HG02981 (cell line): ENCODE measurements around the gene JARID2.

Source experiments
- ATAC-seq: cut with Tn5 transposase; IDR thresholded peaks from one replicate; pipeline ENCODE4 v1.9.1; 2021; ENCODE audit warnings: mild to moderate bottlenecking, moderate library complexity; ENCODE audit not compliant: unreplicated experiment

The JARID2 gene

GRCh38 chr6:15330174-15330944 is 84.5 kb downstream of the JARID2 start:
- ATAC-seq = no peak

- no peak for ATAC-seq
These were observed 85.3 kb downstream of the JARID2 start for GRCh38 chr6:15331143-15331542.

GRCh38 chr6:15331629-15332251 is 85.9 kb downstream of the JARID2 start:
- ATAC-seq = no peak

GRCh38 chr6:15332446-15332845 is 86.6 kb downstream of the JARID2 start:
- ATAC-seq = no peak

- no peak for ATAC-seq
These were observed 89.5 kb downstream of the JARID2 start for GRCh38 chr6:15335385-15335784.

- no peak for ATAC-seq
These were observed 90.0 kb downstream of the JARID2 start for GRCh38 chr6:15335916-15336315.

GRCh38 chr6:15336900-15337560 is 91.2 kb downstream of the JARID2 start:
- no peak for ATAC-seq

- no peak for ATAC-seq
These were observed 91.7 kb downstream of the JARID2 start for GRCh38 chr6:15337582-15337981.

- ATAC-seq = no peak
These were observed 92.6 kb downstream of the JARID2 start for GRCh38 chr6:15338476-15338875.

- no peak for ATAC-seq
These were observed 93.2 kb downstream of the JARID2 start for GRCh38 chr6:15339081-15339480.

- ATAC-seq = no peak
These were observed 94.3 kb downstream of the JARID2 start for GRCh38 chr6:15340105-15340601.

GRCh38 chr6:15340775-15341174 is 94.9 kb downstream of the JARID2 start:
- ATAC-seq = peak; percentile 40

- ATAC-seq = no peak
These were observed 95.6 kb downstream of the JARID2 start for GRCh38 chr6:15341311-15342001.

GRCh38 chr6:15342114-15342513 is 96.2 kb downstream of the JARID2 start:
- ATAC-seq = no peak

- ATAC-seq = no peak
These were observed 97.8 kb downstream of the JARID2 start for GRCh38 chr6:15343490-15344191.

- ATAC-seq = no peak
These were observed 98.3 kb downstream of the JARID2 start for GRCh38 chr6:15344192-15344519.

GRCh38 chr6:15344831-15345230 is 99.0 kb downstream of the JARID2 start:
- no peak for ATAC-seq

- no peak for ATAC-seq
These were observed 100.4 kb downstream of the JARID2 start for GRCh38 chr6:15346315-15346714.

GRCh38 chr6:15348528-15348927 is 102.7 kb downstream of the JARID2 start:
- no peak for ATAC-seq

- ATAC-seq = no peak
These were observed 103.5 kb downstream of the JARID2 start for GRCh38 chr6:15349379-15349778.
